SK-N-SH (cell line): Measurements from ENCODE around the gene SMAD5. TPM values are rescaled to one million over a fixed set of nuclear protein-coding genes. Genes with fewer than 3 reads are reported as not detected.

Experiments used
- CTCF ChIA-PET: fragments of 300-600, 350-600 bp; formaldehyde crosslinking; extraction: SDS; loops from one replicate; lab custom pipeline; 2021; lab: Yijun Ruan, JAX
- POLR2A ChIA-PET: fragments of 350-600 bp; sonication (Branson Sonifier 250); formaldehyde crosslinking; extraction: SDS; loops from one replicate; lab custom pipeline; 2020; ENCODE audit warnings: antibody characterized with exemption, inconsistent platforms; lab: Yijun Ruan, JAX
- DNase-seq: peaks from one replicate; pipeline ENCODE4 v3.0.0; 2012
- H2AFZ ChIP-seq: fragments of 200-600 bp; sonication (generic); 2 replicates; pipeline ENCODE4 v1.8.1; 2016; ENCODE audit warnings: antibody characterized with exemption, mild to moderate bottlenecking, low read depth
- H3F3A ChIP-seq: fragments of 200-600 bp; sonication (generic); replicated peaks from 2 replicates; pipeline ENCODE3; 2016; ENCODE audit warnings: antibody characterized with exemption, mild to moderate bottlenecking; ENCODE audit not compliant: insufficient read depth
- H3K27ac ChIP-seq, 2 experiments: fragments of 200-500 bp in 1 of 2; fragments of 200-600 bp in 1 of 2; sonication (Bioruptor generic) in 1 of 2; sonication (generic), shearing (Covaris generic) in 1 of 2; 2 replicates each; pipeline versions ENCODE4 v1.5.1 to v1.6.1; 2014 to 2016; ENCODE audit warnings: low read depth in 2 of 2, inconsistent platforms in 1 of 2, low read length in 1 of 2, mild to moderate bottlenecking in 1 of 2, mixed read lengths in 1 of 2
- H3K27me3 ChIP-seq: fragments of 200-600 bp; sonication (generic), shearing (Covaris generic); 2 replicates; pipeline ENCODE4 v1.6.1; 2016; ENCODE audit warnings: mixed run types; ENCODE audit not compliant: insufficient read depth
- H3K36me3 ChIP-seq, 2 experiments: fragments of 200-500 bp in 1 of 2; fragments of 200-600 bp in 1 of 2; sonication (Bioruptor generic) in 1 of 2; sonication (generic) in 1 of 2; replicated peaks in 1 of 2; 2 replicates each; pipeline versions ENCODE3 to v1.5.1; 2014 to 2016; ENCODE audit warnings: low read length in 1 of 2, mild to moderate bottlenecking in 1 of 2; ENCODE audit not compliant: insufficient read depth in 2 of 2, control insufficient read depth in 1 of 2
- H3K4me1 ChIP-seq, 2 experiments: fragments of 200-500 bp in 1 of 2; fragments of 200-600 bp in 1 of 2; sonication (Bioruptor generic) in 1 of 2; sonication (generic), shearing (Covaris generic) in 1 of 2; 2 replicates each; pipeline versions ENCODE4 v1.5.1 to v1.6.1; 2014 to 2016; ENCODE audit warnings: low read depth in 1 of 2, low read length in 1 of 2, mixed run types in 1 of 2; ENCODE audit not compliant: insufficient read depth in 2 of 2, control insufficient read depth in 1 of 2
- H3K4me2 ChIP-seq: fragments of 200-600 bp; sonication (generic), shearing (Covaris generic); 2 replicates; pipeline ENCODE4 v1.6.1; 2017; ENCODE audit warnings: mixed run types
- H3K4me3 ChIP-seq, 2 experiments: fragments of 200-500 bp in 1 of 2; fragments of 200-600 bp in 1 of 2; sonication (Bioruptor generic) in 1 of 2; sonication (generic), shearing (Covaris generic) in 1 of 2; 2 replicates each; pipeline versions ENCODE4 v1.5.1 to v1.8.1; 2014 to 2016; ENCODE audit warnings: low read depth in 2 of 2, inconsistent platforms in 1 of 2, low read length in 1 of 2, mild to moderate bottlenecking in 1 of 2, mixed read lengths in 1 of 2, moderate library complexity in 1 of 2
- H3K79me2 ChIP-seq: fragments of 200-600 bp; sonication (generic); 2 replicates; pipeline ENCODE4 v1.8.1; 2017; ENCODE audit warnings: mild to moderate bottlenecking; ENCODE audit not compliant: insufficient read depth
- H3K9ac ChIP-seq: fragments of 200-600 bp; sonication (generic); 2 replicates; pipeline ENCODE4 v1.6.1; 2017; ENCODE audit warnings: mixed run types
- H3K9me2 ChIP-seq: fragments of 200-600 bp; sonication (generic); 2 replicates; pipeline ENCODE4 v1.6.1; 2017; ENCODE audit warnings: mixed run types
- H3K9me3 ChIP-seq: fragments of 200-600 bp; sonication (generic); 2 replicates; pipeline ENCODE4 v1.6.1; 2017; ENCODE audit warnings: mixed run types, mild to moderate bottlenecking, moderate library complexity
- H4K20me1 ChIP-seq: fragments of 200-600 bp; sonication (generic); 2 replicates; pipeline ENCODE4 v1.6.1; 2017; ENCODE audit warnings: mild to moderate bottlenecking, mixed run types; ENCODE audit not compliant: insufficient read depth
- ELF1 ChIP-seq: IDR thresholded peaks from 2 replicates; pipeline ENCODE4 v1.4.0; 2012
- FOSL2 ChIP-seq: IDR thresholded peaks from 2 replicates; pipeline ENCODE4 v1.4.0; 2012; ENCODE audit warnings: low read depth, mild to moderate bottlenecking, moderate library complexity, borderline replicate concordance
- FOXM1 ChIP-seq: IDR thresholded peaks from 2 replicates; pipeline ENCODE4 v1.4.0; 2012; ENCODE audit warnings: low read depth, mild to moderate bottlenecking
- GATA2 ChIP-seq: sonication (generic); formaldehyde crosslinking; IDR thresholded peaks from 2 replicates; pipeline ENCODE4 v1.5.0; 2020; ENCODE audit warnings: mild to moderate bottlenecking, missing genetic modification reagents
- MEF2A ChIP-seq: IDR thresholded peaks from 2 replicates; pipeline ENCODE4 v1.4.0; 2012; ENCODE audit warnings: low read depth, borderline replicate concordance
- NFIC ChIP-seq: IDR thresholded peaks from 2 replicates; pipeline ENCODE4 v1.4.0; 2012; ENCODE audit warnings: borderline replicate concordance
- NRF1 ChIP-seq: IDR thresholded peaks from 2 replicates; pipeline ENCODE4 v1.6.1; 2012; ENCODE audit warnings: low read depth, mild to moderate bottlenecking, low read length
- PBX3 ChIP-seq: IDR thresholded peaks from 2 replicates; pipeline ENCODE4; 2012
- POLR2AphosphoS5 ChIP-seq: IDR thresholded peaks from 2 replicates; pipeline ENCODE4 v1.6.1; 2012; ENCODE audit warnings: low read depth, low read length
- RCOR1 ChIP-seq: fragments of 150-350 bp; IDR thresholded peaks from 2 replicates; pipeline ENCODE4 v1.6.1; 2017; ENCODE audit warnings: antibody characterized with exemption, low read length
- SIN3A ChIP-seq: IDR thresholded peaks from 2 replicates; pipeline ENCODE4 v1.6.1; 2012; ENCODE audit warnings: low read depth, mild to moderate bottlenecking, low read length, moderate library complexity, borderline replicate concordance
- TCF12 ChIP-seq: IDR thresholded peaks from 2 replicates; pipeline ENCODE4 v1.4.0; 2012
- TEAD4 ChIP-seq: IDR thresholded peaks from 2 replicates; pipeline ENCODE4 v1.4.0; 2012; ENCODE audit warnings: mild to moderate bottlenecking, borderline replicate concordance; ENCODE audit not compliant: insufficient read depth
- USF2 ChIP-seq: fragments of 150-350 bp; IDR thresholded peaks from 2 replicates; pipeline ENCODE4 v1.6.1; 2017; ENCODE audit warnings: antibody characterized with exemption, low read length, low read depth, borderline replicate concordance
- ZBTB33 ChIP-seq: IDR thresholded peaks from 2 replicates; pipeline ENCODE4 v1.4.0; 2012; ENCODE audit warnings: low read depth, borderline replicate concordance
- WGBS: methylation state at CpG from one replicate; pipeline ENCODE4 v1.1.6; 2017; ENCODE audit warnings: low lambda C conversion rate; 5-methylcytosine and 5-hydroxymethylcytosine counted together
- polyA plus RNA-seq, 3 experiments: library from polyadenylated mRNA; depleted of rRNA; stranded (reverse); fragments of >200 nt; gene quantifications; 2 replicates each; pipeline ENCODE4 v1.2.3, GENCODE V29; 2012

Gene SMAD5
- polyA plus RNA-seq, 1 of the 3 experiments (the other 2 are of a cell fraction): 26.9 TPM

- Histone ChIP-seq H4K20me1 (no peaks in the 10 kb centered on the region), H3K9me3 (no peaks in the 10 kb centered on the region), H3K9ac (no peak overlapping the region), H3K79me2 (no peaks in the 10 kb centered on the region), H3F3A (no peaks in the 10 kb centered on the region), H2AFZ (no peak overlapping the region), H3K36me3 (no peaks in the 10 kb centered on the region), H3K4me1 (no peaks in the 10 kb centered on the region), H3K4me2 (no peak overlapping the region), H3K4me3 (no peak overlapping the region), H3K27me3 (peaks cover 8% of the 10 kb centered on the region; the same call in 1 of the 2 replicates), H3K27ac (no peak overlapping the region), H3K9me2 (no peaks in the 10 kb centered on the region)
- WGBS: 42% methylated on average over 2 of the region's 2 CpGs
- ChIA-PET CTCF (interaction anchor here (1.5 to 7.3 kb wide), 4 partner anchors 10 to 23 kb away, joined by 3 to 57 read pairs (median 12); no protein-coding TSS in a partner anchor), POLR2A (no interaction called here)
- TF ChIP-seq POLR2AphosphoS5: no peak
- TF ChIP-seq RCOR1: no peak
- TF ChIP-seq TEAD4: no peak
- TF ChIP-seq PBX3: no peak
- no peak for TF ChIP-seq ELF1
- no peak for TF ChIP-seq MEF2A
- DNase-seq: no peak
Measured at GRCh38 chr5:136226401-136226800, 93.8 kb downstream of the SMAD5 start.

GRCh38 chr5:136228136-136228757 is 95.6 kb downstream of the SMAD5 start:
- Histone ChIP-seq H3K36me3 (no peaks in the 10 kb centered on the region), H3K9me2 (no peaks in the 10 kb centered on the region), H3K79me2 (no peaks in the 10 kb centered on the region), H3K4me3 (no peak overlapping the region), H3F3A (no peaks in the 10 kb centered on the region), H2AFZ (no peak overlapping the region), H3K4me2 (no peak overlapping the region), H4K20me1 (no peaks in the 10 kb centered on the region), H3K9ac (no peak overlapping the region), H3K27ac (no peak overlapping the region), H3K9me3 (no peaks in the 10 kb centered on the region)
- CTCF ChIA-PET: interaction anchor here (1.5 to 1.6 kb wide), 2 partner anchors 16 to 20 kb away, joined by 3 to 8 read pairs; no protein-coding TSS in a partner anchor
- no peak for DNase-seq
- 70% methylated on average over 7 of the region's 7 CpGs for WGBS
- POLR2A ChIA-PET: no interaction called here
- no peak for TF ChIP-seq ZBTB33
- TF ChIP-seq FOSL2: no peak
- no peak for TF ChIP-seq SIN3A
- no peak for TF ChIP-seq FOXM1
- no peak for TF ChIP-seq NFIC
- no peak for TF ChIP-seq NRF1
- no peak for TF ChIP-seq GATA2 (CRISPR knock-in tag)
- TF ChIP-seq USF2: no peak
- TF ChIP-seq TCF12: no peak
- no peak for TF ChIP-seq MEF2A
- TF ChIP-seq, all 33 proteins: peak for 0
- H3K4me1 ChIP-seq: no peaks in the 10 kb centered on the region
- peaks cover 8% of the 10 kb centered on the region; the same call in 1 of the 2 replicates for H3K27me3 ChIP-seq
